Measurements from ENCODE around the gene DNAH2. TPM values are rescaled to one million over a fixed set of nuclear protein-coding genes. Genes with fewer than 3 reads are reported as not detected.

DNAH2 gene
- total and polyA plus RNA-seq, 9 of the 15 experiments (the other 6 are each of a cell fraction or from before 2014, with no cell fraction given): 0.03 TPM; not detected in 8

GRCh38 chr17:7745748-7746470 lies 28.4 kb downstream of the DNAH2 start (continued):
- TF ChIP-seq, protein P1, sequence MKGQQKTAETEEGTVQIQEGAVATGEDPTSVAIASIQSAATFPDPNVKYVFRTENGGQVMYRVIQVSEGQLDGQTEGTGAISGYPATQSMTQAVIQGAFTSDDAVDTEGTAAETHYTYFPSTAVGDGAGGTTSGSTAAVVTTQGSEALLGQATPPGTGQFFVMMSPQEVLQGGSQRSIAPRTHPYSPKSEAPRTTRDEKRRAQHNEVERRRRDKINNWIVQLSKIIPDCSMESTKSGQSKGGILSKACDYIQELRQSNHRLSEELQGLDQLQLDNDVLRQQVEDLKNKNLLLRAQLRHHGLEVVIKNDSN (CRISPR knock-in tag; IDR thresholded peaks at IDR 0.05): peak; percentile 66
- no peak for TF ChIP-seq ZNF592 (IDR thresholded peaks at IDR 0.05)
- no peak for TF ChIP-seq DIDO1 (tag; IDR thresholded peaks at IDR 0.05; ENCODE audit: low read depth)
- 0 out of 2 replicates have a peak, but pooled peaks have one; percentile 29 for TF ChIP-seq TOE1 (IDR thresholded peaks at IDR 0.05; ENCODE audit: borderline replicate concordance)
- no peak for TF ChIP-seq TOE1 (CRISPR knock-in tag; IDR thresholded peaks at IDR 0.05; ENCODE audit: borderline replicate concordance, low read depth)
- no peak for TF ChIP-seq HOMEZ (CRISPR knock-in tag; IDR thresholded peaks at IDR 0.05)
- no peak for TF ChIP-seq ZNF77 (CRISPR knock-in tag; IDR thresholded peaks at IDR 0.05)
- no peak for TF ChIP-seq RBFOX2 (IDR thresholded peaks at IDR 0.05; ENCODE audit: low read depth, low read length)
- TF ChIP-seq RAD51 (IDR thresholded peaks at IDR 0.05; ENCODE audit: borderline replicate concordance, low read depth): peak; percentile 85
- TF ChIP-seq CREBBP (IDR thresholded peaks at IDR 0.05; ENCODE audit: low read depth, low read length): no peak
- TF ChIP-seq DEAF1 (CRISPR knock-in tag; IDR thresholded peaks at IDR 0.05): no peak
- TF ChIP-seq PYGO2 (tag; IDR thresholded peaks at IDR 0.05): no peak
- TF ChIP-seq DPF2 (IDR thresholded peaks at IDR 0.05): peak; percentile 42; the same call in 1 of the 2 replicates
- no peak for TF ChIP-seq CEBPG (CRISPR knock-in tag; IDR thresholded peaks at IDR 0.05)
- TF ChIP-seq CEBPG (tag; conservative IDR thresholded peaks at IDR 0.05 in 1 of 2, IDR thresholded peaks at IDR 0.05 in 1 of 2): peak; percentile 6 to 68; a peak in 2 of 4 replicates
- TF ChIP-seq SMARCA4 (IDR thresholded peaks at IDR 0.05): 0 out of 2 replicates have a peak, but pooled peaks have one; percentile 17
- no peak for TF ChIP-seq EZH2 (IDR thresholded peaks at IDR 0.05; ENCODE audit: borderline replicate concordance, low read depth, low read length)

All from K562 (cell line).